GM18520 (cell line): ENCODE results near the gene CBX6.

Experiments
- ATAC-seq: cut with Tn5 transposase; IDR thresholded peaks from one replicate; pipeline ENCODE4 v1.9.1; 2021; ENCODE audit not compliant: unreplicated experiment

The CBX6 gene

GRCh38 chr22:38823076-38823475 is 48.9 kb downstream of the CBX6 start:
- no peak for ATAC-seq

GRCh38 chr22:38820020-38820419 is 52.0 kb downstream of the CBX6 start:
- ATAC-seq = no peak

- ATAC-seq = no peak
Observed at GRCh38 chr22:38819387-38819940, 52.6 kb downstream of the CBX6 start.

GRCh38 chr22:38817196-38817595 is 54.8 kb downstream of the CBX6 start:
- ATAC-seq = no peak

- ATAC-seq = no peak
Observed at GRCh38 chr22:38815842-38816241, 56.2 kb downstream of the CBX6 start.
